HG03095 (cell line): ENCODE measurements around the gene MTFMT.

Experiments
- ATAC-seq: cut with Tn5 transposase; IDR thresholded peaks from one replicate; pipeline ENCODE4 v1.9.1; 2021; ENCODE audit warnings: moderate library complexity; ENCODE audit not compliant: unreplicated experiment

Gene MTFMT

GRCh38 chr15:65060641-65061397 is 31.4 kb upstream of the MTFMT start:
- ATAC-seq, result no peak

DNA sequence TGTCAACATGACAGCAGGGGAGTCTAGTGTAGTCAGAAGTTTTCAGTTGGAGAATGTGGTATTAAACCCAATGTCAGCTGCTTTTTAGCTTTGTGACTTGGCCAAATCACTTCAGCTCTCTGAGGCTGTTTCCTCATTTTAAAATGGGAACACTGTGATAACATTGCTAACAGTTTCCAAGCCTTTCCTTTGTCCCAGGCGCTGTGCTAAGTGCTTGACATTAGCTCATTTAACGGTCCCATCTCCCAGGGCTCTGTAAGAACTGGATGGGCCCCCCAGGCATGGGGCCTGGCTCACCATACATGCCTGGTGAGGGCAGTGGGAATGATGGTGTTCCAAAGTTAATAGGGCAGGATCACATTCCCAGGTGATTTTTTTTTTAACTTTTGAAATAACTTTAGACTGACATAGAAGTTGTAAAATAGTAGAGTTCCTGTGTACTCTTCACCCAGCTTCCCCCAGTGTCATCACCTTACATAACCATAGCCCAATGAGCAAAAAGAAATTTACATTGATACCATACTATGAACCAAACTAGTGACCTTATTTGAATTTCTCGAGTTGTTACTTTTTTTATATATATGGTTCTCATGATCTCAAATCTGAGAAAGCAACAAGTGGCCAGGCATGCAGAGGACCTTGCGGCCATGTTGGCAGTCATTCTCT is 30.6 kb upstream of the MTFMT start:
- no peak for ATAC-seq

DNA sequence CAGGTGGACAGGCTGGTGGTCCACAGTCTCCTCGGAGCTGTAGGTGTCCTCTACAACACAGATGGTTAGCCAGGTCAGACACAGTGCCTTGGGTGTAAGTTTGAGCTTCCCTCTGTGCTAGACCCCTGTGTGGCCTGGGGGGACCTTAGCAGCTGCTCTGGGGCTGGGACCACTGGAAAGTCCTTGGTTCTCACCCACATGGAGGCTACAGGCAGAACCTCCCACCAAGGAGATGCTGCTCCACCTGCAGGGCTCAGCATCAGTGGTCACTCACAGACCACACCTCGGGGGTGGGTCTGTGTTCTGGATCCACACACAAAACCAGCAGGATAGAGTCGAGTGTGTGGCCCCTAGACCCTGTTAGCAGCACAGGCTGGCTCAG is 29.9 kb upstream of the MTFMT start:
- no peak for ATAC-seq

DNA sequence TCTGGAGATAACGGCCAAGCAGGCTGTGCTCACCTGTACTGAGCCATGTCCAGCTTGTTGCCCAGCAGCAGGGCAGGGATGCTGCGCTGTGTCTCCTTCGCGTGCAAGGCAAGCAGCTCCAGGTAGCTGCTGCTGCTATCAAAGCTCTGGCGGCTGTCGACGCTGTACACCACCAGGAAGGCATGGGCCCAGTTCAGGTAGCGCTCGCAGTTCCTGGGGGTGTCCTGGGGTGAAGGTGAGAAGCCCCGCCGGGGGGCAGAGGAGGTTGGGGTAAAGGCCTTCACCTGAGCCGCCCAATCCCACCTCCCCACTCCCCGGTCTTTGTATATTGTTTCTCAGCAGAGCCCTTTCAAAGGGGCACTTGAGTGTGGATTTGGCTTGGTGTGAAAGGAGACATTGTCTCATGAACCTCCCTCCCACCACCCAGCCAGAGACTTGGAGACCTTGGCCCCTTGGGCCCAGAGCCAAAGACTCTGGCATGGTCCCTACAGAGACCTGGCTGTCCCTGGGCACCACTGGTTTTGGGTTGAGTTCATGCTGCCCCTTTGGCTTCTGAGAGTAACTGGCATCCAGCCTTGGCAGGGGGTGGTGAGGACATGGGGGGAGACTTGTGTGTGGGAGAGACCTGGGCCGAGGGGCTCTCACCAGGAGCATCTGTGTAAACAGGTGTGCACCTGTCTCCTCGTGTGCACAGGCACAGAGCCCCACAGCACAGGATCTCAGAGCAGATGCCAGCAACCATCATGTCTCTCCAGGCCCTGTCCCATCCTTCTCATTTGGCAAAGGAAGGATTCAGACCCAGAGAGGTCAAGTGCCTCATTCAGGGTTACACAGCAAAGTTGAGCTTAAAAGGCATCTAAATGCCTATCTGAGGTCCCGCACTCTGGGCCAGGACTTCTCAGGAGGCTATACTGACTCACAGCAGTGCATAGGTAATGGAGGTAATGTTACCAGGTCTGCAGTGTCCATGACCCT is 29.2 kb upstream of the MTFMT start:
- ATAC-seq, result no peak

- ATAC-seq, result no peak
Observed at GRCh38 chr15:65057549-65057940, 28.1 kb upstream of the MTFMT start.

DNA sequence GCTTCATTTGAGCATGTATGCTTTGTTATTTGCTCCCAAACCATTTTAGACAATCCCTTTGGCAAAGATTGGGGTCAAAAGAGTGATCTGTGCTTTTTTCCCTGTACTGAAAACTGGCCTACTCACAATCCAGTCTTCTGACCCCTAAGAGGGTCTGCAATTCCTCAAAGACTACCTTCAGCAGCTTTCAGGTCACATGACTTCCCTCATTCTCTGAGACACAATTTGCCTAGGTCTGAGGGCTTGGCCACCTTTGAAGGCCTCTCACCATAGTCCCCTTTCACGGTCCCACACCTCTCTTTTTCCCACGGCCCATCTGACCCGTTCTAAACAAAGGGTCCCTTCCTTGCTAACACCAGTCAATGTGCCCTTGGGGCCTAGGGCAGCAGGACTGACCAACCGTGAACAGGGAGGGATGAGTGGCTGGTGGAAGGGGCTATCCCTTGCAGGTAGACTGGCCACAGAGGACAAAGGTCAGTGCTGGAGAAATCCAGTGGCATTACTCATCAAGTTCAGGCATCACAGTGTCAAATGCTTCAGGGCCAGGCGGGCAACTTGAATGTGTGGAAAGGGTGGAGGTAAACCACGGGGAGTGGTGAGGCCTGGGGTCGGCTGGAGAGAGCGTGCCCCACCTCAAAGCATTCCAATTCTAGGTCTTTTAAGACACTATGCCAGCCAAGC is 27.6 kb upstream of the MTFMT start:
- ATAC-seq, result no peak

- no peak for ATAC-seq
Observed at GRCh38 chr15:65056106-65056505, 26.7 kb upstream of the MTFMT start.

DNA sequence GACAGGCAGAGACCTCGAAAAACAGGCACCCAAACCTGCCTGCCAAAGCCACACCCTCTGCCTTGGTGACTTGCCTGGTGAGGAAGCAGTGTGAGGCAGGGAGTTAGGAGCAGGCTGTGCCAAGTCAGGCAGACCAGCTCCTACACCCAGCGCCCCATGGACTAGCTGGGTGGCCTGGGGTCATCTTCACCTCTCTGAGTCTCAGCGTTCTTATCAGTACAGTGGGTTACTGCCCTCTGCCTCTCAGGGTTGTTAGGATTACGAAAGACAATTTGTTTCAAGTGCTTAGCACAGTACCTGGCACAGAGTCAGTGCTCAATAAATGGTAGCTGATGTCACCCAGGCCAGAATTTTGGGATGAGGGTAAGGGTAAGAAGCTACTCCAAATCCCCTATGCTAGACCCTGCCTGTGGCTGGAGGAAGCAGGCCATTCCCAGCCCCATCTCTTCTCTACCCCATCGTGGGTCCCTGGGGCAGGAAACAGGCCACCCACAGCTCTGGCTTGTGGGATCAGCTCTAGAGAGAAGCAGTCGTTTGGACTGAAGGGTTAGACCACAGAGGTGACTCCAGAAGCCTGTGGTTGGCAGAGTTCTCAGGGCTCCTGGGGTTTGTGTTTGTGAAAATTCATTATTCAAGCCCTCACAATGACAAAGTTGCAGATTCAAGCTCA is 25.9 kb upstream of the MTFMT start:
- ATAC-seq, result no peak

GRCh38 chr15:65054333-65055200 is 25.1 kb upstream of the MTFMT start:
- no peak for ATAC-seq

- no peak for ATAC-seq
Observed at GRCh38 chr15:65052956-65053355, 23.5 kb upstream of the MTFMT start.

DNA sequence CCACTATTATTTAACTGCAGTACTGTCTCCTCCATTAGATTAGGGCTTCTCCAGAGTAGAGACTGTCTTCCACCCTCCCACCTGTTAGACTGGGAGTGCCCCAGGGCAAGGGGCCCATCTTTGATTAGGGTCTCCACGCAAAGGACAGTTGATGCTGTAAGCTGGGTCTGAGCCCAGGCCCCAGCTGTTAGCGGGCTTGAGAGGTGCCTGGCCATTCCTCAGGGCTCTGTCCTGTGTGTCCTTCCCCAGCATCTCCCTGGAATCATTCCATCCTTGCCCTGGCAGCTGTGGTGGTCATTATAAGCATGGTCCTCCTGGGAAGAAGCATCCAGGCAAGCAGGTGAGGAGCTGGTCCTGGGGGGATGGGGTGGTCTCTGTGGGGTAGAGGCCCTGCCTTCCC is 21.8 kb upstream of the MTFMT start:
- ATAC-seq, result no peak

DNA sequence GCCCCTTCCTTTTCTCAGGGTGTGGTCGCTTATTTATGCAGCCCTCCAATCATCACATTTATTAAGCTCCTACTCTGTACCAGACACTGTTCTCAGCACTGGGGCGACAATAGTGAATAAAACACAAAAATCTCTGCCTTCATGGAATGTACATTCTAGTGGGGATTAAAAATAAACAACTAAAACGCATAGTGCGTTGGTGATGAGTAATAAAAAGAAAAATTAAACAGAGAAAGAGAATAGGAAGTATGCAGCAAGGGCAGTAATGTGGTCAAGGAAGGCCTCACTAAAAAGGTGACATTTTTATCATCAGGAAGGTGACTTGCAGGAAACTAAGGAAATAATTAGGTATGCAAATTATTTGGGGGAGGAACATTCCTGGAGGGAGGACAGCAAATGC is 20.8 kb upstream of the MTFMT start:
- no peak for ATAC-seq

- ATAC-seq, result peak; percentile 80
Observed at GRCh38 chr15:65049418-65049840, 20.0 kb upstream of the MTFMT start.

DNA sequence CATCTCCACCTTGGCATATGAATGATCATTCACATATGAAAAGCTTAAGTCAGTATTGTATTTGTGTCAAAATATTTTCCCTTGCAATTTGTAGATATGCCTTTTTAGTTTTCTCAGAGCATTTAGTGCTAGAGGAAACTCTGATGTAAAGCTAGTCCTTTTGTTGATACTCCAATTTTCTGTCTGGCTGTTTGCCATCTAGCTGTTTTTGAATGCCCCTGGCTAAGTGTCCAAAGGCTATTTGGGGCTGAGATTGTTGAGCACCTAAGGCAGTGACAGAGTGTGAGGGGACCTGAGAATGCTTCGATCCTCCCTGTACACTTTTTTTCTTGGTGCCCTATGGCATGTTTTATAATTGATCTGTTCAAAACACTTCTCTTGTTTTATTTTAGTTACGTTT is 18.8 kb upstream of the MTFMT start:
- no peak for ATAC-seq

- no peak for ATAC-seq
Observed at GRCh38 chr15:65044724-65045481, 15.5 kb upstream of the MTFMT start, which contains the start of gene SLC51B. Gene SLC51B (plus strand): TSS chr15:65045387. CDS start chr15:65050005, 4,618 bp downstream.

GRCh38 chr15:65044218-65044617 is 14.8 kb upstream of the MTFMT start:
- ATAC-seq, result peak; percentile 59

- ATAC-seq, result no peak
Observed at GRCh38 chr15:65042776-65043327, 13.4 kb upstream of the MTFMT start.

DNA sequence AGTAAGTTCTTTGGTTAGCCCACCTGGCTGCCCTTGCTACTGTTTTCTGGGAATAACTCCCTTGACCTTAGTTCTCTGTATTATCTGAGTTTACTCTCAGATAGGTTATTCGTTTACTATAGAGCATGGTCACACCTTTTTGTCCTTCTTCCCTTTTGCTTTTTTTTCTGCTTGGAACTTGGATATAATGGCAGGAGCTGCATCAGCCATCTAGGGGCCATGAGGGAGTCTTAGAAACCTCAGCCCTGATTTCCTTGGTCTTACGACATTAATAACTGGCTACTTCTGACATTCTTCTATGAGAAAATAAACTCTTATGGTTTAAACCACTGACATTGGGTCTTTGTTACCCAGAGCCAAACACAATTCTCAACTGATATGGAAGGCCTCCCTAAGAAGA is 12.3 kb upstream of the MTFMT start:
- ATAC-seq, result no peak
